Raji (cell line): ENCODE results near the gene PSMC3.

Source experiments
- POLR2A ChIP-seq: IDR thresholded peaks from 2 replicates; pipeline ENCODE4 v1.6.1; 2011; ENCODE audit warnings: low read depth, low read length, control low read depth; ENCODE audit not compliant: insufficient read depth

PSMC3 gene

GRCh38 chr11:47448566-47449427 lies 22.6 kb upstream of the PSMC3 start, which contains the start of gene RAPSN:
TSS of gene RAPSN (minus strand) at chr11:47449136. CDS start at chr11:47448964, 172 bp downstream.
- TF ChIP-seq POLR2A = no peak

GRCh38 chr11:47447906-47448305 lies 21.7 kb upstream of the PSMC3 start:
- TF ChIP-seq POLR2A = no peak

DNA sequence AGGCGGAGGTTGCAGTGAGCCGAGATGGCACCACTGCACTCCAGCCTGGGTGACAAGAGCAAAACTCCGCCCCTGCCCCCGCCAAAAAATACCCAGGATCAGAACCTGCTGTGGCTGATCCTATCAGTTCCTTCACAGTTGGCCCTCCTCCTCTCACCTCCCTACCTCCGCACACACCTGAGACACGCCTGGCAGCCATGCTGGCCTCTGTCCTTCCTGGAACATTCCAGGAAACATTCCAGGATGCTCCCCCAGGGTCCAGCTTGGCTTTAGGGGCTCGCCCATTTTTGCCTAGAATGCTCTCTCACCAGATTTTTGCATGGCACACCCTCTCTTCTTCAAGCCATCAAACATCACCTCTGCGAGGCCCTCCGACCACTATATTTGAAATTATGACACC lies 20.6 kb upstream of the PSMC3 start:
- TF ChIP-seq POLR2A = no peak

GRCh38 chr11:47445840-47446239 lies 19.6 kb upstream of the PSMC3 start:
- TF ChIP-seq POLR2A = no peak

- no peak for TF ChIP-seq POLR2A
These were observed 17.6 kb upstream of the PSMC3 start for GRCh38 chr11:47443817-47444216.

DNA sequence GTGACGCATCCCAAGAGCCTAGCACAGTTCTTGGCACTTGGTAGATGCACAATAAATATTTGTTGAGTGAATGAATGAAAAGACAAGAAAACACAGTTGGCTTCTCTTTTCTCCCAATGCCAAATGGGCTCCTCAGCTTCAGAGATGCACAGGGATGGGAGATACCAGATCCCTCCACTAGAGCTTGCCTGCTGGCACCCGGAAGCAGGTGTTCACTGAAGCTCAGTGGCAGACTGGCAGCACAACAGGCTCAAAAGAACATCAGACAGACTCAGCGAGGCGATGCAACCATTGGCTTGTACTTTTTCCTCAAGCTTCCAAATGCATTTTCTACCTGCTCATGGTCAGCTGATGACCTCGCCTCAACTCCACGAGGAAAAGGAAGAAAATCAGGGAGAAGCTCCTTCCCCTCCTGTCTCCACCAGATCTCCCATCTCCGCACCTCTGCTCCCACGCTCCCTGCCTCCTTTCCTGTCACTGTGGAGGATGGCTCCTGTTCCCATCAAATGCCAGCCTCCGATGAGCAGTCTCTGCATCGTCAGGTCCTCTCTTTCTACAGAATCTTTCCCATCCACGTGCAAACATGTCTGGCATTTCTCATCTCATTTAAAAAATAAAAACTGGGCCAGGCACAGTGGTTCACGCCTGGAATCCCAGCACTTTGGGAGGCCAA lies 16.9 kb upstream of the PSMC3 start:
- no peak for TF ChIP-seq POLR2A

DNA sequence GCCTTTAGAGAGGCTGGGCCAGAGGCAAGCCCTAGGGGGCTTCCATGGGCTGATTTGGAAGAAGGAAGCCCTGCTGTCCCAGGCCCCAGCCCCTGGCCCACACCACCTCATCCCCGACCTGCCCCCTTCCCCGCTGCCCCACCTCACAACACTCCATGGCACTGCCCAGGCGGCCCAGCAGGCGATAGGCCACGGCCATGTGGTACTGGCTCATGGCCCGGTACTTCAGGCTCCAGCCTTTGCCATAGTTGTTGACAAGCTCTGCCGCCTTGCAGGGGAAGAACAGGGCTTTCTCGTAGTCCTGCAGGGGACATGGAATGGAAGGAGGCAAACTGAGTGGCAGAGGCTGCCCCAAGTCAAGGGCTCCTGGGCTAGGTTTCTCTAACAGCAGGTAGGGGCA lies 16.3 kb upstream of the PSMC3 start:
- TF ChIP-seq POLR2A = no peak

DNA sequence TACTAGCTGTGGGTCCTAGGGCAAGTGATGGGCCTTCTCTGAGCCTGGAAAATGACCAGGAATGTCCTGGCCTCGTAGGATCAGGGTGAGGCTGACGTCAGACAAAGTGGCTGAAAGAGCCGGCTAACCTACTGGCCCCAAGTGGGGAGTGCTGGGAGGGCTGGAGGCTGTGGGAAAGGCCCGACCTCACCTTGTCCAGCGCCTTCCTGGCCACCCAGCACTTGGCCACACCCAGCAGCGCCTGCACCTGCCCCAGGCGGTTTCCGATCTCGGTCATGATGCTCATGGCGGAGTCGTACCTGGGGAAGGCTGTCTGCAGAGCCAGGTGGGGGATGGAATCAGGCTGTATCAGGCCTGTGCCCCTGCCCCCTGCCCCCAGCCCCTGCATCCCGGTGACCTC lies 15.2 kb upstream of the PSMC3 start:
- no peak for TF ChIP-seq POLR2A

GRCh38 chr11:47440054-47440476 lies 13.8 kb upstream of the PSMC3 start:
- TF ChIP-seq POLR2A = no peak

DNA sequence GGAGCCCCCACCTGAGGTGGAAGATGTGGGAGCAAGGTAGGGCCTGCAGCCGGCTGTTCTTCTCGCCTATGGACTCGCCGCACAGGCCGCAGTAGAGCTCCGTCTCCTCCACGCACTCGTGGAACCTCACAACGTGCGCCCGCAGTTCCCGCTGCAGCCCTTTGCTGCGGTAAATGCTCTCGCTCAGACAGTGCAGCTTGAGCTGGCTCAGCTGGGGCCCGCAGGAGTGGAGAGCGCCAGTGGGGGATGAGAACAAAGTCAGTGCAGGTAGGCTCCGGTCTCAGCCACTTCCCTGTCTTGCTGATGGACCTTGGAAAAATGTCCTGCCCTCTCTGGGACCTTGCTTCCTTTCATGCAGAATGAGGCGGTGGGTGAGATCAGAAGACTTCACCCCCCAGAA lies 12.5 kb upstream of the PSMC3 start:
- TF ChIP-seq POLR2A = no peak

DNA sequence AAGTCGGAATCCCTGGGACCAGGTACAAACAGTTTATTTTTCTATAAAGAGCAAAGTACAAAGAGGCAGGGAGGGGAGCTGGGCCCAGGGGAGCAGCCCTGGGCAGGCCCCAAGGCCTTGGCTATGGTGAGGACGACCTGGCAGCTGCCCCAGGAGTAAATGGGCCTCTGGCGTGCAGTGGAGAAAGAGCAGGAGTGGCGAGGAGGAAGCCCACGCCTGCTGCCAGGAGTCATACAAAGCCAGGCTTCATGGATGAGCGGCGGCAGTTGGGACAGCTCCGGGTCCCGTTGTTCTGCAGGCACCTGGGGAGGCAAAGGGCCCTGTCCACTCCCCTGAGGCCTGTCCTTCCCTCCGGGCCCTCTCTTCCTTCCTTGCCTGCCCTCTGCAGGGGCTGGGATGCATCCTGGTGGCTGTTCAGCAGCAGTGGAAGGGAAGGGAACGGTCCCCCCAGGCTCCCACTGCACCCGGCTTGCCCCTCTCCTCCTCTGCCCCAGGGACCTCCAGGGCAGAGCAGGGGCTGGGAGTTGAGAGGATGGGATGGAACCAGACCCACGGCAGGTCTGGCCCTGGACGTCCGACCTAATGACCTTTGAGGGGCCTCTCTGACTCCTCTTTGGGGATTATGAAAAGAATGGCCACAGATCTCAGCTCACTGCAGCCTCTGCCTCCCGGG lies 11.6 kb upstream of the PSMC3 start:
- TF ChIP-seq POLR2A = no peak

- no peak for TF ChIP-seq POLR2A
These were observed 11.0 kb upstream of the PSMC3 start for GRCh38 chr11:47437218-47437745.

DNA sequence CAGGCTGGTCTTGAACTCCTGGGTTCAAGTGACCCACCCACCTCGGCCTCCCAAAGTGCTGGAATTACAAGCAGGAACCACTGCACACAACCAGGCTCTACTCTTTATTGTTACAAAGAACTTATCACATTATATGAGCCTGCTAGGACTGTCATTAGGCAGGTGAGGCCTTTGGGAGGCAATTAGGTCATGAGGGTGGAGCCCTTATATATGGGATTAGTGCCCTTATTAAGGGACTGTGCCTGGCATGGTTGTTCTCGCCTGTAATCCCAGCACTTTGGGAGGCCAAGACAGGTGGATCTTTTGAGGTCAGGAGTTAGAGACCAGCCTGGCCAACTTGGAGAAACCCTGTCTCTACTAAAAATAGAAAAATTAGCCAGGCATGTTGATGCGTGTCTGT lies 10.5 kb upstream of the PSMC3 start:
- no peak for TF ChIP-seq POLR2A

- no peak for TF ChIP-seq POLR2A
These were observed 9.4 kb upstream of the PSMC3 start for GRCh38 chr11:47435687-47436086.

DNA sequence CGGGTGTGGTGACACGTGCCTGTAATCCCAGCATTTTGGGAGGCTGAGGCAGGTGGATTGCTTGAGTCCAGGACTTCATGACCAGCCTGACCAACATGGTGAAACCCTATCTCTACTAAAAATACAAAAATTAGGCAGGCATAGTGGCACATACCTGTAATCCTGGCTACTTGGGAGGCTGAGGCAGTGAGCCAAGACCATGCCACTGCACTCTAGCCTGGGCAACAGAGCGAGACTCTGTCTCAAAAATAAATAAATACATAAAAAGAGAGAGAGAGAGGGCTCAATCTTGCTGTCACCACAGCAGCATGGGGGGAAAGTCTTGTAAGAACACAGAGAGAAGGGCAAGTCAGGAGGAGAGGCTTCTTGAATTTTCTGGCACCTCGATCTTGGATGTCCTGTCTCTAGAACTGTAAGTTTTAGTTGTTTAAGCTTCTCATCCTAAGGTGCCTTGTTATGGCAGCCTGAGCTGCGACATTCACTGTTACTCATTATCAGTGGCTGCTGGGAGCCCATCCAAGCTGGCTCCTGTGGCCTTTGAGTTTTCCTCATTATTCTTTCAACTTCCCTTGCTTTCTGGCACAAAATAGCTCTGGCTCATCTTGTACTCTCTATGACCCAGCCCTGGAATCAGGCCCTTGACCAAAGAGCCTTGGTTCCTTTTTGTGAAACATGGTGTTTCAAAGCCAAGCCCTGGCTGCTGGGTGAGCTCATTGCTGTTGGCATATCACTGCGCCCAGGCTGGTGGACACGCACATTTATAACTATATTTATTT lies 8.0 kb upstream of the PSMC3 start:
- no peak for TF ChIP-seq POLR2A
